NB4 (cell line): Measurements from ENCODE around the gene MCF2L.

Experiments
- MYC ChIP-seq: IDR thresholded peaks from 2 replicates; pipeline ENCODE4 v1.6.1; 2011; ENCODE audit warnings: low read depth, low read length
- POLR2A ChIP-seq: IDR thresholded peaks from 2 replicates; pipeline ENCODE4 v1.6.1; 2011; ENCODE audit warnings: mild to moderate bottlenecking; ENCODE audit not compliant: insufficient read length; ENCODE audit errors: extremely low read depth
- TF ChIP-seq, protein P1 (sequence below): IDR thresholded peaks from one replicate; pipeline ENCODE4 v1.5.1; 2012; ENCODE audit warnings: low read depth, low read length

DNA sequence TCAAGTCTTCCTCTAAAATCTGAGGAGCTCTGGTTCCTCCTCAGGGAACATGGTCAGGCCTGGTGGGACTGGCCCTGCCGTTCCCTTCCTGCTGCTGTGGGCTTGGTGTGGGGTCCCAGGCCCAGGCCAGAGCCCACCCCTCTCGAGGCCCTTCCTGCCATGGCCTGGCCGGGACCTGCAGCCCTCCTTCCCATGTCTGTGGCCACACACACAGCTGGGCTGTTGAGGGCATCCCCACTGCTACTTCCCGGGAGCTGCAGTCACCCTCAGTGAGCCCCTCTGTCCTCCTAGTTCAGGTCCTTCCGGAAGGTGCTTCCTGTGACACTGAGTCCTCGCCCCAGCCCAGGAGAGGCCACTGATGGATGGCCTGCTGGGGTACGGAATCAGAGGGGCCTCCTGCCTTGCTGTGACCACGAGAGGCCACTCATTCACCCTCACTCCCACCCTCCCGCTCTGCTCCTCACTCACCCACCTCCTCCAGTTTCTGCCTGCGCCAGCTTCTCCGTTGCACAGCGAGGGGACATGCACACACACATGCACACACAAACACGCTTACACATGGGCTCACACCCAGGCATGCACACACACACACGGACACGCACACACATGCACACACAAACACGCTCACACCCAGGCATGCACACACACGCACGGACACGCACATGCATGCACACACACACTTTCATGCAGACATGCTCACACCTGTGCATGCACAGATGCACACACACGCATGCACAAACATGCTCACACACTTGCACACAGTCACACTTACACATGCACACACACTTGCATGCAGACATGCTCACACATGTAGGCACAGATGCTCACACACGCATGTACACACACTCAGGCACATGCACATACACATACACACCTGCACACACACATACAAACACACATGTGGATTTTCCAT is 7.3 kb upstream of the MCF2L start:
- TF ChIP-seq, protein P1, sequence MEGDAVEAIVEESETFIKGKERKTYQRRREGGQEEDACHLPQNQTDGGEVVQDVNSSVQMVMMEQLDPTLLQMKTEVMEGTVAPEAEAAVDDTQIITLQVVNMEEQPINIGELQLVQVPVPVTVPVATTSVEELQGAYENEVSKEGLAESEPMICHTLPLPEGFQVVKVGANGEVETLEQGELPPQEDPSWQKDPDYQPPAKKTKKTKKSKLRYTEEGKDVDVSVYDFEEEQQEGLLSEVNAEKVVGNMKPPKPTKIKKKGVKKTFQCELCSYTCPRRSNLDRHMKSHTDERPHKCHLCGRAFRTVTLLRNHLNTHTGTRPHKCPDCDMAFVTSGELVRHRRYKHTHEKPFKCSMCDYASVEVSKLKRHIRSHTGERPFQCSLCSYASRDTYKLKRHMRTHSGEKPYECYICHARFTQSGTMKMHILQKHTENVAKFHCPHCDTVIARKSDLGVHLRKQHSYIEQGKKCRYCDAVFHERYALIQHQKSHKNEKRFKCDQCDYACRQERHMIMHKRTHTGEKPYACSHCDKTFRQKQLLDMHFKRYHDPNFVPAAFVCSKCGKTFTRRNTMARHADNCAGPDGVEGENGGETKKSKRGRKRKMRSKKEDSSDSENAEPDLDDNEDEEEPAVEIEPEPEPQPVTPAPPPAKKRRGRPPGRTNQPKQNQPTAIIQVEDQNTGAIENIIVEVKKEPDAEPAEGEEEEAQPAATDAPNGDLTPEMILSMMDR = no peak
- TF ChIP-seq POLR2A = no peak
- no peak for TF ChIP-seq MYC
